Measurements from ENCODE around the gene OASL.

- no peak for TF ChIP-seq REST (IDR thresholded peaks at IDR 0.05; ENCODE audit: low read depth)
- no peak for TF ChIP-seq EP300 (IDR thresholded peaks at IDR 0.05; ENCODE audit: borderline replicate concordance)
- TF ChIP-seq TEAD4 (IDR thresholded peaks at IDR 0.05) = no peak
- TF ChIP-seq MAX (IDR thresholded peaks at IDR 0.05) = no peak
- TF ChIP-seq NFIC (IDR thresholded peaks at IDR 0.05) = no peak
- no peak for TF ChIP-seq EGR1 (IDR thresholded peaks at IDR 0.05)
- TF ChIP-seq RAD21 (IDR thresholded peaks at IDR 0.05; ENCODE audit: low read depth) = no peak
- TF ChIP-seq FOXM1 (IDR thresholded peaks at IDR 0.05; ENCODE audit: borderline replicate concordance, low read depth) = no peak
- TF ChIP-seq YY1 (IDR thresholded peaks at IDR 0.05; ENCODE audit: low read depth) = no peak
- no peak for TF ChIP-seq ZBTB7A (IDR thresholded peaks at IDR 0.05; ENCODE audit: low read depth)
Observed at GRCh38 chr12:121021754-121022153, 17.3 kb downstream of the OASL start.
